Occipital lobe (tissue), 2 donors: Measurements from ENCODE around the gene GNB1. TPM values are rescaled to one million over a fixed set of nuclear protein-coding genes. Genes with fewer than 3 reads are reported as not detected.
"Not testable (repeated sequence)": the region's sequence is repeated elsewhere in the genome, so short reads cannot be mapped to it uniquely, and the experiment has no call there.

Source experiments
- DNase-seq: peaks from one replicate; lab custom pipeline; 2025; lab: John Stamatoyannopoulos, UW
- total RNA-seq: library from RNA; depleted of rRNA; stranded (reverse); fragments of >200 nt; gene quantifications from one replicate; pipeline ENCODE4 v1.2.3, GENCODE V29; 2014

GNB1 gene
- total RNA-seq, 1 donor from 2014 or later, result 144 TPM

DNA sequence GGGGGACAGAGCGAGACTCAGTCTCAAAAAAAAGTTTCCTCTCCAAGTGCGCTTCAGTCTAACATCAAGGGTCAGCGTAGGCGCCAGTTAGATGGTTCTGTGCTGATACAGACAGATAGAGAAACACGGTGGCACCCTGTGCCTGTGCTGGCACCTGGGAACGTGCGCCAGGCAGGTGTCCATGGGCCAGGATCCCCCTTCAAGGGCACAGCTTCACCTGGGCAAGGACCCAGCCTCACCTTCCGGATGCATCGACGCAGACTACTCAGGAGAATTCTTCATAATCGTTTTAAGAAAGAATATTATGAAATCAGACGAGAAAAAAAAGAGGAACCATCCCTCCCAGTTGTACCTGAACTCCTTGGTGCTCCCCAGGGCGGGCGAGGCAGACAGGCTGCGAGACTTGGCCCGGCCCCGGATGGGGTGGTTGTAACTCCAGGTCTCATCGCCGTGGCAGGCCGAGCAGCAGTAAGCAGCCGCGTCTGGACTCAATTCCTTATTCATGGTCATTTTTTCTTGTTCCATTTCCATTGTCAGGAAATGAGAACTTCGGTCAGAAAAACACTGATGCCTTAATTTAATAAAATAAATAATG, 125.9 kb downstream of the GNB1 start:
- DNase-seq, result no peak

DNA sequence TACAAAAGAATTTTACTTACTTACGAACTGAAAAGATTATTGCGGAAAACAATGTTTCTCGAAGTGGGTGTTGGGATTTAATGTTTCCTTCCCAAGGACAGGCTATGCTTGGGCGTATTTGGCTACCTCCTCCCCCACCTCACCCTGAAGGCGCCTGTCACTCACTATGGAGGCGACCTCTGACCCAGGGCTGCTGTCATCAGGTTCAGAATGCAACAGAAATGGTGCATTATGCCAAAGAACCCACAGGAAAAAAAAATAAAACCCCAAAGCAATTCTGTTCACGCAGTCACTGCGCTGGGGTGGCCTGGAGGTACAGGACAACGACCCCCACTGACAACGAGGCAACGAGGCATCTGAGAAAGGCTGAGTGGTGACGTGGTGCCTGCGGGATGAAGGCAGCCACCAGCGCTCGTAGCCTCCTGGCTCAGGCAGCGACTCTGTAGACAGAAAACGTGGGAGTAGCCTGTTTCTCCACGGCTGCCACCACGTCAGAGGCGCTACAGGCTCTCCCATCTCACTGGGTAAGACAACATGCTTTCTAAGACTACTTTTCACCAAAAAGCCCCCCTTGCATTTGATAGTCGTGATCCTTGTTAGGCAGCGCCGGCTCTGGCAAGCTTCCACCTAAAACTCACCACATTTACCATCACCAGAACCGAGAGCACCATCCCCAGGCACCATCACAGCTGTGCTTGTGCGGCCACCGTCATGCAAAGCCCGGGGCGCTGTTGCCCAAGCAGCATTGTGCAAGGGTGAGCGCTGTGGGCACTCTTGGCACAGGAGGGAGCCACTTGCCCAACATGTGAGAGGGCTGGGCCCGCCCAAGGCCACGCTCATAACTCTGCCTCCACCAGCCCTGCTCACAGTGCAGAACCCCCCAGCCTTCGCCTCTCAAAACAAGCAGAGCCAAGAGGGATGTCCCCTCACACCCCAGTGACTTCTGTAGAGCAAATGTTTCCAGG, 126.9 kb downstream of the GNB1 start:
- DNase-seq, result peak; percentile 56

DNA sequence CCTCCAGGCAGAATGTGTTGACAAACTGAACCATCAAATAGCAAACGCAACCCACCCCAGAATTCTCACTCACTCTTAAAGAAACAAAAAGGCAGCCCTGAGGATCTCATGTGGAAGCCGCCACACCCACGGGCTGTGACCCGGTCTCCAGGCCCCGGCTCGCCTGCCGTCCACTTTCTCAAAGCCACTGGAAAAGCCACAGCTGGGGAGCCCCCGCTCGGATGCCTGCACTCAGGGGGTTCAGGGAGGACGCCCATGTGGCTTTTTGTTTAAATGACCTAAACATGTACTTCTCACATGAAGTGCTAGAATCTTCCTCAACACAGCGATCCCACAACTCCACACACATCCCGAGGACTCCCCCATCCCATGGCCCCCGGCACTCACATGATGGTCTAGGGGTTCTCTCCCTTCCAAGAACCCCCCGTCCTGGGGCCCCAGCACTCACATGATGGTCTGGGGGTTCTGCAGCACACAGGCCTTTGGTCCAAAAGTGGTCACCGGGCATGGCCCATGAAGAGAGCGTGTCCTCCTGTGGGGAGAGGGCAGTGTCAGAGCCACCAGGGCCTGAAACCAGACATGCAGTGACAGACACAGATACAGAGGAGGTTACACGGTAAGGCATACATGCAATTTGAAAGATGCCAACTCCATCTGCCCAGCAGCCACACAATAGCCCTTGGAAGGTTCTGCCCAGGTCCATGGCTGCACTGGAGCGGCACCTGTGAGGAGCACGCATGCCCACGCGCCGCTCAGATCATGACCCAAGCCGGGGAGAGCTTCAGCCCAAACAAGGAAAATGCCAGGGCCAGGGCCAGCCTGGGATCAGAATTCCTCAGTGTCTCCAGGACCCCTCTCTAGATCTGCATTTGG, 129.1 kb downstream of the GNB1 start:
- DNase-seq, result no peak

- no peak for DNase-seq
These were observed 130.2 kb downstream of the GNB1 start for GRCh38 chr1:1760715-1761114.

DNA sequence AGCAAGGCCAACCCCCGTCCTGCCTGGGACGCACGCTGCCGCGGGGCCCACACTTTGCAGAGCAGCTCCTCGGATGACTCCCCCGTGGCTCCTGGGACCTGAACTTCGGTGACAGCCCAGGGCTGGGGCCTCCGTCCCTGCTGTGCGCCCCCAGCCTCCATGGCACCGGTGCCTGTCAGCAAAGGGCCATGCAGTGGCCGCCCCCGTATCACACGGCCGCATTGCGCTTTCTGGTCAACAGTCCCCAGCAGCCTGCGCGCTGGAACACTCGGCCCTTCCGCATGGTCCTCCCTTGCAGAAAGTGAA, 130.6 kb downstream of the GNB1 start:
- DNase-seq, result no peak

DNA sequence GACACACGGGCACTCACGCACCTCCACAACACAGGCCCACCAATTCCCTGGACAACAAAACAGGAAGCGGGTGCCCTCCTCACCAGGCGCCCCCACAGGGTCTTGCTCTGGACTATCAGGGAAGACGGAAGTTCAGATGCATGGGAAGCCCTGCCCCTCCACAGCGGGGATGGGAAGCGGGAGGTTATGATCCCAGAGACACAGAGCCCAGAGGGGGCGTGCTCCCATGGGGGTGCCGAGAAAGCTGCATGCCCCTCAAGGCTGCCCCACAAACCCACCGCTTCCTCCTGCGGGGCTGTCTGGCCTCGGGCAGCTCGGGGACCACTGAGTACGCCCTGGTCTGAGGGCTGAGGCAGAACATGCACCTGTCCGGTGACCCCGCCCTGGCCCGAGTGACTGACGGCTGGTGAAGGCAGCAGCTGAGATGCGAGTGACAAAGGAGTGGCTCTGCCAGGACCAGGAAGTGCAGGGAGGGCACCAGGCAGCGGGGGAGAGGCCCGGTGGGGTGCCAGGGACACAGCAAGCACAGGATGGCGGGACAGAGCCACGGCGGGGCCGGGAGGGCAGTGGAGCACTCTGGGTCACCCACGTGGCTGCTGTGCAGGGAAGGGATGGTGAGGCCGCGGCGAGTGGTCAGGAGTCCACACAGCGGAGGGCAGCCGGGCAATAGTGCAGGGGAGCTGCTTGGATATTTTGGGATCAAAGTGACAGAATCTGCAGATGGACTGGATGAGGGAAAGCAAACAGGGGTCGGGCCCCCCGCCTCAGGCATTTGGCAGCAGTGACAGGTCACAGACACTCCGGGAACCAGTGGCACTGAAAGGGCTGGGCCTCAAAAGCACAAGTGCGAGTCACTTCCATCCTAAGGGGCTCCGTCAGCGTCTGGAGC, 131.2 kb downstream of the GNB1 start:
- no peak for DNase-seq

DNA sequence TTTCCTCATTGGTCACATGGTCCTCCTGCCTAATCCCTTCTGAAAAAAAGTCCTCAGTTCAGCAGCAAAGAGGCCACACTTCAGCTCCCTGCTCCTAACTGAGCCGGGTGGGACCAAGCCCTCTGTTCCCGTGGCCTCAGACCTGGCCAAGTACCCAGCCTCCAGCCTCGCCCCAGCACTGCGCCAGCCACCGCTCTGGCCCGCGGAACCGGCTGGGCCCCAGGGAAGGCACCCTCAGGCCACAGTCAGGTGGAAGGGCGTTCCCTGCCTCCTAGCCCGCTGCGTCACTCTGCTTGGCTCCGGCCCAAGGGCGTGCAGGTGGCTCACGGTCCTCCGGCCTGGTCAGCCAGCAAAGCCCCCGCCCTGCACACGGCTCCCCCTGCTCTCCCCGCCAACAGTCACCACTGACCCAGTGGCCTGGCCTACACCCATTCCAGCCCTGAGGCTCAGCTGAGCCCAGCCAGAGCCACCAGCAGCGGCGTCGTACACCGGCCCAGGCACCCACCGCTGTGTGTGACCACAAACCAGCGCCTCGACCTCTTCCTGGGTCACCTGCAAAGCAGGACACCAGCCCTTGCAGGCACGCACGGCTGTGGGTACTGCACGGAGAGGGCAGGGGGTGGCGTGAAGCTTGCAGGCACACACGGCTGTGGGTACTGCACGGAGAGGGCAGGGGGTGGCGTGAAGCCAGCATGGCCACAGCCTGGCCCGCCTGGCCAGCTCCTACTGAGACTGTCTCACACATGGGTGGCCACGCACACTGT, 132.0 kb downstream of the GNB1 start:
- no peak for DNase-seq

GRCh38 chr1:1758059-1758621, 132.7 kb downstream of the GNB1 start:
- no peak for DNase-seq

- no peak for DNase-seq
These were observed 133.3 kb downstream of the GNB1 start for GRCh38 chr1:1757422-1758058.

DNA sequence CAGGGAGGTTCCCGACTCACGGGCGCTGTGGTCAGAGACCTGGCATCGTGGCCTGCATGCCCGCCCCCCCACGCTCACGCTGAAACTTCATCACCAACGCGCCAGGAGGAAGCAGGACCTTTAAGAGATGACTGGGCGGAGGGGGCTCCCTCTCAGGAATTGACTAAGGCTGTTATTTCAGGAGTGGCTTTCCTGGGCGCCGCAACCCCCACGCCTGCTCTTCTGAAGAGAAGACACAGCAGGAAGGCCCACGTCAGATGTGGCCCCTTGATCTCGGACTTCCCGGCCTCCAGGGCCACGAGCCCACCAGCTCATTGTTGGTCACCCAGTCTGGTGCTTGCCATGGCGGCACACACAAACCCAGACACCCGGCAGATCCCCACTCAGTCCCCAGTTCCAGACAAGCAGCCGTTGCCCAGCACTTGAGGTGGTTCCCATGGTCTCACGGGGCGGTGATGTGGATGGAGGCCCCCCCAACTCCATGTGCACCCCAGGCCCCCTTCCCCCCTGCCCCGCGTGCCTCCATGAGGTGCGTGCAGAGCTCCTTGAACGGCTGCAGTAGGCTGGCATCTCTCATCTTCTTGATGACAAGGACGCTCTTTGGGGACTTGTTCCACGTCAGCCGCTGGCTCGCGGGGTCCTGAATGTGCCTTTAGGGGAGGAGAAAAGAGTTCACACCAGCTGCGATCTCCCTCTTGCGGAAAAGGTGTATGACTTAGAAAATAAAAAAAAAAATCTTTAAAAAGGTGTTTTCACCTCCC, 134.0 kb downstream of the GNB1 start:
- no peak for DNase-seq

GRCh38 chr1:1755852-1756251, 135.0 kb downstream of the GNB1 start:
- DNase-seq, result no peak

- DNase-seq, result no peak
These were observed 135.5 kb downstream of the GNB1 start for GRCh38 chr1:1755426-1755825.

DNA sequence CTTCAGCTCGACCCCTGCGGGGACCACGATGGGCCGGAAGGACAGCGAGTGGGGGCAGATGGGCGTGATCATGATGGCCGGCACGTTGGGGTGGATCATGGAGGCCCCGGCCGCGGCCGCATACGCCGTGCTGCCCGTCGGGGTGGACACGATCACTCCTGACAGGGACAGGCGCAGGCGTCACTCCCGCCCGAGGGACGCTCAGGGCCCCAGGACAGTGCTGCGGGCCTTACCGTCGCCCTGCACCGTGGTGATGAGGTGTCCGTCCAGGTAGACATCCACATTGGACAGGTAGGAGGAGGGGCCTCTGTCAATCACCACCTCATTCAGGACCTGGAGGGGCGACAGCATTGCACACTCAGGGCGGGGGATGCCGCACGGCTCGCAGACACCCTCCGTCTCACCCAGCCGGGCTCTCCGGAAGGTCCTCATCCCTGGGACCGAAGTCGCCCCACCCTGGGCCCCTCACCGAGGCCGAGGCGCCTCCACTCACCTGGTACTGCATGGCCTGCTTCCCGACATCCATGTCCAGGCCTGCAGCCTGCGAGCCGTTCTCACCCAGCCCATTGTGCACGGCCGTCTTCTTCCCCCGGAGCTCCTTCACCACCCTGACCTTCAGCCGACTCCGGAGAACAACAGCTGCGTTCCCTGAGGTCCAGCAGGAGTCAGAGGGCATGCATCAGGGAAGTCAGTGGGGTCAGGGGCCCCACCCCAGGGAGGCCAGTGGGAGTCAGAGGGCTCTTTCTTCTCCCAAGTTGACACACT, 136.7 kb downstream of the GNB1 start:
- DNase-seq, result no peak

DNA sequence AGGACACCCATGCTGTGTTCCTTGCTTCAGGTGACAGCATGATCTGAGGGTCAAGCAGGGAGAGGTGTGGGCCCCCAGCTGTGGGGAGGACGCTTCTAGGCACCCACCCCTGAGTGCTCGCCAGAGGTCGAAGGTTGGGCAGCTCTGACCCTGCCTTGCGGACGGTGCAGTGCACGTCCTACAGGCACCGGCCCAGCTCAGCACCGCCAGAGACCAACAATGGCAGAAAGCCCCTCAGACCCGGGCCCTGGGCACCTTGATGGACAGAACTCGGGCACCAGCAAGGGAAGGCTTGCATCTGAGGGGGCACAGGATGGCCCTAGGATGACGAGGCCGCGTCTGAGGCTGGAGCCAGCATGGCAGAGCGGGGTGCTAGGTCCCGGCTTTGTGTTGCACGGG, 137.3 kb downstream of the GNB1 start:
- DNase-seq, result no peak

GRCh38 chr1:1752636-1753606, 138.0 kb downstream of the GNB1 start:
- DNase-seq, result no peak

- DNase-seq, result no peak
These were observed 138.7 kb downstream of the GNB1 start for GRCh38 chr1:1752190-1752589.

- not testable (repeated sequence) for DNase-seq
These were observed 140.9 kb downstream of the GNB1 start for GRCh38 chr1:1749941-1750340.
